WTC11 (cell line): ENCODE results near the gene TMEM25.

Experiments used
- GABPB1 ChIP-seq: sonication (generic); formaldehyde crosslinking; IDR thresholded peaks from 2 replicates; pipeline ENCODE4 v1.8.1; 2023; ENCODE audit warnings: mild to moderate bottlenecking, missing genetic modification reagents
- ZBTB21 ChIP-seq: sonication (generic); formaldehyde crosslinking; IDR thresholded peaks from 2 replicates; pipeline ENCODE4 v1.8.1; 2023; ENCODE audit warnings: mild to moderate bottlenecking, missing genetic modification reagents, borderline replicate concordance
- TF ChIP-seq, protein P1 (sequence below): sonication (generic); formaldehyde crosslinking; IDR thresholded peaks from 2 replicates; pipeline ENCODE4 v1.8.1; 2023; ENCODE audit warnings: mild to moderate bottlenecking, moderate library complexity, missing genetic modification reagents
- TF ChIP-seq, protein P2 (sequence below): fragments of 200-600 bp; IDR thresholded peaks from 2 replicates; pipeline ENCODE4 v1.8.0; 2022; ENCODE audit warnings: antibody characterized with exemption

DNA sequence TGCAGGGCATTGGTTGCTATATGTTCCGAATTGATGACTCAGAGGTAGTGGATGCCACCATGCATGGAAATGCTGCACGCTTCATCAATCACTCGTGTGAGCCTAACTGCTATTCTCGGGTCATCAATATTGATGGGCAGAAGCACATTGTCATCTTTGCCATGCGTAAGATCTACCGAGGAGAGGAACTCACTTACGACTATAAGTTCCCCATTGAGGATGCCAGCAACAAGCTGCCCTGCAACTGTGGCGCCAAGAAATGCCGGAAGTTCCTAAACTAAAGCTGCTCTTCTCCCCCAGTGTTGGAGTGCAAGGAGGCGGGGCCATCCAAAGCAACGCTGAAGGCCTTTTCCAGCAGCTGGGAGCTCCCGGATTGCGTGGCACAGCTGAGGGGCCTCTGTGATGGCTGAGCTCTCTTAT, 9.1 kb upstream of the TMEM25 start:
- TF ChIP-seq, protein P1, sequence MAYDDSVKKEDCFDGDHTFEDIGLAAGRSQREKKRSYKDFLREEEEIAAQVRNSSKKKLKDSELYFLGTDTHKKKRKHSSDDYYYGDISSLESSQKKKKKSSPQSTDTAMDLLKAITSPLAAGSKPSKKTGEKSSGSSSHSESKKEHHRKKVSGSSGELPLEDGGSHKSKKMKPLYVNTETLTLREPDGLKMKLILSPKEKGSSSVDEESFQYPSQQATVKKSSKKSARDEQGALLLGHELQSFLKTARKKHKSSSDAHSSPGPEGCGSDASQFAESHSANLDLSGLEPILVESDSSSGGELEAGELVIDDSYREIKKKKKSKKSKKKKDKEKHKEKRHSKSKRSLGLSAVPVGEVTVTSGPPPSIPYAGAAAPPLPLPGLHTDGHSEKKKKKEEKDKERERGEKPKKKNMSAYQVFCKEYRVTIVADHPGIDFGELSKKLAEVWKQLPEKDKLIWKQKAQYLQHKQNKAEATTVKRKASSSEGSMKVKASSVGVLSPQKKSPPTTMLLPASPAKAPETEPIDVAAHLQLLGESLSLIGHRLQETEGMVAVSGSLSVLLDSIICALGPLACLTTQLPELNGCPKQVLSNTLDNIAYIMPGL (CRISPR knock-in tag): no peak
- TF ChIP-seq ZBTB21 (CRISPR knock-in tag) (no peak), GABPB1 (CRISPR knock-in tag) (no peak)
- TF ChIP-seq, protein P2, sequence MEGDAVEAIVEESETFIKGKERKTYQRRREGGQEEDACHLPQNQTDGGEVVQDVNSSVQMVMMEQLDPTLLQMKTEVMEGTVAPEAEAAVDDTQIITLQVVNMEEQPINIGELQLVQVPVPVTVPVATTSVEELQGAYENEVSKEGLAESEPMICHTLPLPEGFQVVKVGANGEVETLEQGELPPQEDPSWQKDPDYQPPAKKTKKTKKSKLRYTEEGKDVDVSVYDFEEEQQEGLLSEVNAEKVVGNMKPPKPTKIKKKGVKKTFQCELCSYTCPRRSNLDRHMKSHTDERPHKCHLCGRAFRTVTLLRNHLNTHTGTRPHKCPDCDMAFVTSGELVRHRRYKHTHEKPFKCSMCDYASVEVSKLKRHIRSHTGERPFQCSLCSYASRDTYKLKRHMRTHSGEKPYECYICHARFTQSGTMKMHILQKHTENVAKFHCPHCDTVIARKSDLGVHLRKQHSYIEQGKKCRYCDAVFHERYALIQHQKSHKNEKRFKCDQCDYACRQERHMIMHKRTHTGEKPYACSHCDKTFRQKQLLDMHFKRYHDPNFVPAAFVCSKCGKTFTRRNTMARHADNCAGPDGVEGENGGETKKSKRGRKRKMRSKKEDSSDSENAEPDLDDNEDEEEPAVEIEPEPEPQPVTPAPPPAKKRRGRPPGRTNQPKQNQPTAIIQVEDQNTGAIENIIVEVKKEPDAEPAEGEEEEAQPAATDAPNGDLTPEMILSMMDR: no peak
